GM12878 (cell line): ENCODE data around the gene PISD. TPM values are rescaled to one million over a fixed set of nuclear protein-coding genes. Genes with fewer than 3 reads are reported as not detected.

Experiments used
- ATAC-seq: fragments of 200-7000 bp; cut with Tn5 transposase; 3 replicates; pipeline ENCODE4 v1.9.1; 2020; ENCODE audit warnings: mild to moderate bottlenecking, moderate library complexity
- BruUV-seq: library from RNA; stranded (reverse); fragments of 400-500 nt; replicated peaks from 2 replicates; lab custom pipeline; 2021; lab: Mats Ljungman, UMichigan
- CTCF ChIA-PET: fragments of 300-600 bp; sonication (Branson Sonifier 250); formaldehyde crosslinking; extraction: SDS; loops from one replicate; lab custom pipeline; 2021; ENCODE audit warnings: inconsistent platforms; lab: Yijun Ruan, JAX
- POLR2A ChIA-PET: fragments of 350-600 bp; formaldehyde crosslinking; extraction: SDS; loops from one replicate; lab custom pipeline; 2021; ENCODE audit warnings: inconsistent platforms; lab: Charles Lee
- RAD21 ChIA-PET: fragments of 300-600 bp; sonication (Branson Sonifier 250); formaldehyde crosslinking; loops from one replicate; lab custom pipeline; 2023; ENCODE audit warnings: antibody characterized with exemption; ENCODE audit not compliant: unreplicated experiment; lab: Charles Lee
- SMC1A ChIA-PET: fragments of 300-600 bp; sonication (Branson Sonifier 250); formaldehyde crosslinking; loops from one replicate; lab custom pipeline; 2023; ENCODE audit not compliant: unreplicated experiment, uncharacterized antibody; lab: Charles Lee
- DNase-seq: peaks from one replicate; pipeline ENCODE4 v3.0.0-alpha.2; 2011; ENCODE audit warnings: low read depth, low spot score
- FAIRE-seq: peaks from 3 replicates; lab custom pipeline; 2011; peaks lifted over from hg19 to GRCh38; lab: Jason Lieb, UNC
- H2AFZ ChIP-seq: 2 replicates; pipeline ENCODE4 v1.6.0; 2011; ENCODE audit warnings: low read depth, low read length, control low read depth; ENCODE audit not compliant: control insufficient read depth
- H3K27ac ChIP-seq: 2 replicates; pipeline ENCODE4 v1.5.1; 2011; ENCODE audit warnings: control low read depth; ENCODE audit not compliant: control insufficient read depth, insufficient read depth
- H3K27me3 ChIP-seq, 2 experiments: replicated peaks in 1 of 2; 2 replicates each; pipeline versions ENCODE4 v1.6.0 to v1.6.1; 2011; ENCODE audit warnings: low read length in 1 of 2; ENCODE audit not compliant: control insufficient read depth in 2 of 2, insufficient read depth in 2 of 2
- H3K36me3 ChIP-seq, 2 experiments: 2 replicates each; pipeline ENCODE4 v1.5.1; 2011; ENCODE audit warnings: low read length in 1 of 2; ENCODE audit not compliant: control insufficient read depth in 2 of 2, insufficient read depth in 2 of 2
- H3K4me1 ChIP-seq: 2 replicates; pipeline ENCODE4 v1.6.1; 2011; ENCODE audit warnings: mild to moderate bottlenecking, low read length, moderate library complexity, mixed read lengths; ENCODE audit not compliant: control insufficient read depth, insufficient read depth
- H3K4me2 ChIP-seq: 2 replicates; pipeline ENCODE4 v1.6.0; 2011; ENCODE audit warnings: control low read depth; ENCODE audit not compliant: control insufficient read depth, insufficient read depth
- H3K4me3 ChIP-seq: fragments of 200-600 bp; sonication (generic); 2 replicates; pipeline ENCODE4 v1.5.1; 2016
- H3K79me2 ChIP-seq: 2 replicates; pipeline ENCODE4 v1.6.0; 2011; ENCODE audit warnings: low read length; ENCODE audit not compliant: control insufficient read depth, insufficient read depth
- H3K9ac ChIP-seq: 2 replicates; pipeline ENCODE4 v1.8.0; 2011; ENCODE audit warnings: low read length, control low read depth, mixed read lengths; ENCODE audit not compliant: control insufficient read depth, insufficient read depth
- H3K9me3 ChIP-seq: replicated peaks from 3 replicates; pipeline ENCODE4 v1.5.1; 2011; ENCODE audit warnings: mild to moderate bottlenecking, low read length; ENCODE audit not compliant: control insufficient read depth, insufficient read depth
- H4K20me1 ChIP-seq: 2 replicates; pipeline ENCODE4 v1.6.0; 2011; ENCODE audit not compliant: control insufficient read depth, insufficient read depth
- BCL11A ChIP-seq: IDR thresholded peaks from 2 replicates; pipeline ENCODE4 v1.6.1; 2011; ENCODE audit warnings: low read depth, low read length
- BHLHE40 ChIP-seq, 2 experiments: fragments of 450-650 bp in 1 of 2; IDR thresholded peaks; 2 replicates each; pipeline ENCODE4 v1.6.1; 2011 to 2017; ENCODE audit warnings: low read depth in 2 of 2, borderline replicate concordance in 1 of 2, improper control_type of control experiment in 1 of 2, low read length in 1 of 2, mild to moderate bottlenecking in 1 of 2
- CBFB ChIP-seq: IDR thresholded peaks from 2 replicates; pipeline ENCODE4 v1.6.1; 2016; ENCODE audit warnings: antibody characterized with exemption, low read depth
- CHD1 ChIP-seq: IDR thresholded peaks from 2 replicates; pipeline ENCODE4 v1.6.1; 2012; ENCODE audit warnings: low read depth, low read length, improper control_type of control experiment
- IKZF2 ChIP-seq, 2 experiments: fragments of 450-650 bp; IDR thresholded peaks; 2 replicates each; pipeline ENCODE4 v1.6.1; 2017; ENCODE audit warnings: mild to moderate bottlenecking in 2 of 2, moderate library complexity in 2 of 2
- MTA2 ChIP-seq: fragments of 450-650 bp; IDR thresholded peaks from 2 replicates; pipeline ENCODE4 v1.6.1; 2016; ENCODE audit warnings: low read depth, mild to moderate bottlenecking, moderate library complexity
- RAD51 ChIP-seq: fragments of 450-650 bp; IDR thresholded peaks from 2 replicates; pipeline ENCODE4 v1.6.1; 2016; ENCODE audit warnings: moderate library complexity, mild to moderate bottlenecking, inconsistent platforms
- RELA ChIP-seq: fragments of 450-650 bp; IDR thresholded peaks from 2 replicates; pipeline ENCODE4 v1.8.0; 2014; ENCODE audit warnings: borderline replicate concordance; ENCODE audit not compliant: partially characterized antibody
- SREBF1 ChIP-seq: IDR thresholded peaks from 2 replicates; pipeline ENCODE4 v1.6.1; 2012; ENCODE audit warnings: mild to moderate bottlenecking, low read length
- STAT1 ChIP-seq: fragments of 450-650 bp; conservative IDR thresholded peaks from 2 replicates; pipeline ENCODE4 v1.6.1; 2014; ENCODE audit warnings: antibody characterized with exemption, mild to moderate bottlenecking
- YY1 ChIP-seq: IDR thresholded peaks from 2 replicates; pipeline ENCODE4 v1.6.1; 2011; ENCODE audit warnings: low read depth, mild to moderate bottlenecking, low read length
- WGBS: methylation state at CpG from one replicate; pipeline ENCODE4 v1.1.6; 2016; ENCODE audit warnings: low lambda C conversion rate; ENCODE audit not compliant: insufficient replicate concordance, insufficient coverage; ENCODE audit errors: missing lambda C conversion rate; 5-methylcytosine and 5-hydroxymethylcytosine counted together
- in situ Hi-C: fragments of 300-500 bp; cut with MboI; formaldehyde crosslinking; loops from 9 replicates; pipeline ENCODE4 v1.14.3; 2018; ENCODE audit warnings: mixed read lengths
- intact Hi-C: fragments of 100-400 bp; cut with micrococcal nuclease; formaldehyde crosslinking; loops from one replicate; pipeline ENCODE4 v1.14.2; 2022; ENCODE audit not compliant: unreplicated experiment
- polyA plus RNA-seq, 11 experiments: library from polyadenylated mRNA; depleted of rRNA in 4 of 11; unstranded in 6 of 11; stranded (reverse) in 5 of 11; fragments of >200 nt; fragmentation: Nextera tagmentation in 4 of 11; fragmentation: Illumina TruSeq in 1 of 11; extraction: Ambion mirVana in 4 of 11; extraction: Trizol in 1 of 11; gene quantifications; 1 replicate in 1 of 11; 2 replicates in 10 of 11; pipeline versions ENCODE4 v1.2.1 to v1.2.3, GENCODE V29; 2011 to 2016; ENCODE audit warnings: inconsistent platforms in 2 of 11, missing spikeins in 2 of 11, low read depth in 1 of 11
- total RNA-seq, 4 experiments: library from RNA; depleted of rRNA in 3 of 4; stranded (reverse); fragments of >200 nt in 3 of 4; fragmentation: Illumina TruSeq in 1 of 4; extraction: Trizol in 1 of 4; gene quantifications; 2 replicates each; pipeline versions ENCODE4 v1.2.1 to v1.2.3, GENCODE V29; 2013 to 2021
- TF ChIP-seq, protein P1 (sequence below): IDR thresholded peaks from 2 replicates; pipeline ENCODE4 v1.6.1; 2011; ENCODE audit warnings: mild to moderate bottlenecking, low read depth, low read length, moderate library complexity; ENCODE audit not compliant: insufficient replicate concordance
- TF ChIP-seq, protein P2 (sequence below): IDR thresholded peaks from 2 replicates; pipeline ENCODE4 v1.6.1; 2012; ENCODE audit warnings: low read length, inconsistent platforms
- TF ChIP-seq, protein P3 (sequence below): IDR thresholded peaks from 2 replicates; pipeline ENCODE4 v1.6.1; 2011; ENCODE audit warnings: low read depth, mild to moderate bottlenecking, low read length, moderate library complexity, borderline replicate concordance; ENCODE audit errors: extremely low read depth
- TF ChIP-seq, protein P4 (sequence below): fragments of 450-650 bp; formaldehyde crosslinking; IDR thresholded peaks from 2 replicates; pipeline ENCODE4 v1.5.0; 2022; ENCODE audit warnings: mild to moderate bottlenecking, missing genetic modification characterization

The PISD gene
- total and polyA plus RNA-seq, 10 of the 15 experiments (the other 5 are each of a cell fraction or from before 2014, with no cell fraction given): 25.8 to 62.7 (median 45.8) TPM

DNA sequence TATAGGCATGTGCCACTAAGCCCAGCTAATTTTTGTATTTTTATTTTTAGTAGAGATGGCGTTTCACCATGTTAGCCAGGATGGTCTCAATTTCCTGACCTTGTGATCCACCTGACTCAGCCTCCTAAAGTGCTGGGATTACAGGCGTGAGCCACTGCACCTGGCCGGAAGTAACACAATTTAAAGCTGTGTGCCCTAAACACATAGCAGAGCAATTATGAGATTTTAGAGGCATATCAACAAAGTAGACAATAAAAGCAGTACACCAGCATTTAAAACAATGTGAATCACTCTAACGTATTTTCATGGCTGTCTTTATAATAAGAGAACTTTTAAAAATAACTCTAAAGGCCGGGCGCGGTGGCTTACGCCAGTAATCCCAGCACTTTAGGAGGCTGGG lies 45.5 kb upstream of the PISD start (continued):
- TF ChIP-seq, protein P1, sequence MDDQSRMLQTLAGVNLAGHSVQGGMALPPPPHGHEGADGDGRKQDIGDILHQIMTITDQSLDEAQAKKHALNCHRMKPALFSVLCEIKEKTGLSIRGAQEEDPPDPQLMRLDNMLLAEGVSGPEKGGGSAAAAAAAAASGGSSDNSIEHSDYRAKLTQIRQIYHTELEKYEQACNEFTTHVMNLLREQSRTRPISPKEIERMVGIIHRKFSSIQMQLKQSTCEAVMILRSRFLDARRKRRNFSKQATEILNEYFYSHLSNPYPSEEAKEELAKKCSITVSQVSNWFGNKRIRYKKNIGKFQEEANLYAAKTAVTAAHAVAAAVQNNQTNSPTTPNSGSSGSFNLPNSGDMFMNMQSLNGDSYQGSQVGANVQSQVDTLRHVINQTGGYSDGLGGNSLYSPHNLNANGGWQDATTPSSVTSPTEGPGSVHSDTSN: no peak
- TF ChIP-seq CHD1: no peak
- TF ChIP-seq, all 136 proteins: peak for 0

DNA sequence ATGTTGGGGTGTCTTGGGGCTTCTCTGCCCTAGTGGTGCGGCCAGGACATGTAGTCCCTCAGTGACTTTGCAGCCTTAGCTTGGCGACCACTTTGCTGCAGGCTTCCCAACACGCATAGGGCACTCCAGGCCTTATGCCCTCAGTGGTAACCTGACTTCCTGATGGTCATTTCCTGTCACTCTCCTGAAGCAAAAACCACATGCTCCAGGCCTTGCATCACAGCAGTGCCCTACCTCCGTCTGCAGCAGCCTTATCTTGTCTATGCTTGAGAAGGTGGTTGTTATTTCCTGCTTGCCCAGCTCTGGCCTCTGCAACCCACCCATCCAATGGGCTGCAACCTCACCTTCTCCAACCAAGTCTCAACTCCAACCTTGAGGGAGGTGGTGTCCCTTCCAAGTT lies 33.4 kb upstream of the PISD start:
- Histone ChIP-seq H3K4me1 (peaks cover 7% of the 10 kb centered on the region), H3K9me3 (no peaks in the 10 kb centered on the region), H3K27ac (no peak overlapping the region), H2AFZ (no peak overlapping the region), H4K20me1 (no peaks in the 10 kb centered on the region), H3K4me2 (no peak overlapping the region), H3K4me3 (no peak overlapping the region), H3K9ac (no peak overlapping the region), H3K27me3 (no peaks in the 10 kb centered on the region), H3K36me3 (peaks cover 5 to 29% of the 10 kb centered on the region in 2 experiments; a peak in 3 of 4 replicates), H3K79me2 (no peaks in the 10 kb centered on the region)
- no peak for ATAC-seq
- ChIA-PET RAD21 (interaction anchor here (0.6 kb wide), 1 partner anchor 8 kb away, joined by 3 read pairs; no protein-coding TSS in a partner anchor), CTCF (interaction anchor here (0.7 kb wide), 1 partner anchor 54 kb away, joined by 3 read pairs; no protein-coding TSS in a partner anchor), SMC1A (no interaction called here), POLR2A (no interaction called here)
- 73% methylated on average over 4 of the region's 4 CpGs for WGBS
- intact Hi-C loops (no loop called here), in situ Hi-C loops (no loop called here)
- BruUV-seq: no TSS peak
- no peak for FAIRE-seq
- DNase-seq: no peak
- TF ChIP-seq, protein P2, sequence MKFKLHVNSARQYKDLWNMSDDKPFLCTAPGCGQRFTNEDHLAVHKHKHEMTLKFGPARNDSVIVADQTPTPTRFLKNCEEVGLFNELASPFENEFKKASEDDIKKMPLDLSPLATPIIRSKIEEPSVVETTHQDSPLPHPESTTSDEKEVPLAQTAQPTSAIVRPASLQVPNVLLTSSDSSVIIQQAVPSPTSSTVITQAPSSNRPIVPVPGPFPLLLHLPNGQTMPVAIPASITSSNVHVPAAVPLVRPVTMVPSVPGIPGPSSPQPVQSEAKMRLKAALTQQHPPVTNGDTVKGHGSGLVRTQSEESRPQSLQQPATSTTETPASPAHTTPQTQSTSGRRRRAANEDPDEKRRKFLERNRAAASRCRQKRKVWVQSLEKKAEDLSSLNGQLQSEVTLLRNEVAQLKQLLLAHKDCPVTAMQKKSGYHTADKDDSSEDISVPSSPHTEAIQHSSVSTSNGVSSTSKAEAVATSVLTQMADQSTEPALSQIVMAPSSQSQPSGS: no peak
- no peak for TF ChIP-seq YY1
- TF ChIP-seq SREBF1: no peak
- no peak for TF ChIP-seq CHD1
- TF ChIP-seq IKZF2 (IDR thresholded peaks at IDR 0.05): no peak
- TF ChIP-seq, protein P3, sequence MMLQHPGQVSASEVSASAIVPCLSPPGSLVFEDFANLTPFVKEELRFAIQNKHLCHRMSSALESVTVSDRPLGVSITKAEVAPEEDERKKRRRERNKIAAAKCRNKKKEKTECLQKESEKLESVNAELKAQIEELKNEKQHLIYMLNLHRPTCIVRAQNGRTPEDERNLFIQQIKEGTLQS: no peak
- TF ChIP-seq RAD51: no peak
- TF ChIP-seq RELA: no peak
- TF ChIP-seq CBFB: no peak
- no peak for TF ChIP-seq BHLHE40 (IDR thresholded peaks at IDR 0.05; ENCODE audit: borderline replicate concordance in 1 of 2, low read depth in 2 of 2, low read length in 1 of 2)
- no peak for TF ChIP-seq BCL11A
- TF ChIP-seq, protein P4, sequence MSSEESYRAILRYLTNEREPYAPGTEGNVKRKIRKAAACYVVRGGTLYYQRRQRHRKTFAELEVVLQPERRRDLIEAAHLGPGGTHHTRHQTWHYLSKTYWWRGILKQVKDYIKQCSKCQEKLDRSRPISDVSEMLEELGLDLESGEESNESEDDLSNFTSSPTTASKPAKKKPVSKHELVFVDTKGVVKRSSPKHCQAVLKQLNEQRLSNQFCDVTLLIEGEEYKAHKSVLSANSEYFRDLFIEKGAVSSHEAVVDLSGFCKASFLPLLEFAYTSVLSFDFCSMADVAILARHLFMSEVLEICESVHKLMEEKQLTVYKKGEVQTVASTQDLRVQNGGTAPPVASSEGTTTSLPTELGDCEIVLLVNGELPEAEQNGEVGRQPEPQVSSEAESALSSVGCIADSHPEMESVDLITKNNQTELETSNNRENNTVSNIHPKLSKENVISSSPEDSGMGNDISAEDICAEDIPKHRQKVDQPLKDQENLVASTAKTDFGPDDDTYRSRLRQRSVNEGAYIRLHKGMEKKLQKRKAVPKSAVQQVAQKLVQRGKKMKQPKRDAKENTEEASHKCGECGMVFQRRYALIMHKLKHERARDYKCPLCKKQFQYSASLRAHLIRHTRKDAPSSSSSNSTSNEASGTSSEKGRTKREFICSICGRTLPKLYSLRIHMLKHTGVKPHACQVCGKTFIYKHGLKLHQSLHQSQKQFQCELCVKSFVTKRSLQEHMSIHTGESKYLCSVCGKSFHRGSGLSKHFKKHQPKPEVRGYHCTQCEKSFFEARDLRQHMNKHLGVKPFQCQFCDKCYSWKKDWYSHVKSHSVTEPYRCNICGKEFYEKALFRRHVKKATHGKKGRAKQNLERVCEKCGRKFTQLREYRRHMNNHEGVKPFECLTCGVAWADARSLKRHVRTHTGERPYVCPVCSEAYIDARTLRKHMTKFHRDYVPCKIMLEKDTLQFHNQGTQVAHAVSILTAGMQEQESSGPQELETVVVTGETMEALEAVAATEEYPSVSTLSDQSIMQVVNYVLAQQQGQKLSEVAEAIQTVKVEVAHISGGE (CRISPR knock-in tag): no peak
- TF ChIP-seq MTA2: no peak
- TF ChIP-seq STAT1: no peak
